Uterus (tissue), 4 donors: ENCODE measurements around the gene PPBP. TPM values are rescaled to one million over a fixed set of nuclear protein-coding genes. Genes with fewer than 3 reads are reported as not detected.
"Not testable (repeated sequence)": the region's sequence is repeated elsewhere in the genome, so short reads cannot be mapped to it uniquely, and the experiment has no call there.

ENCODE experiments used
- DNase-seq, 2 donors: peaks; one replicate each; pipeline ENCODE4 v3.0.0-alpha.2; 2019 to 2020
- H3K27ac ChIP-seq, 2 donors: fragments of 200-600 bp; sonication (generic); 1 replicate in 1 of 2; 2 replicates in 1 of 2; pipeline ENCODE4 v1.5.1; 2016 to 2018
- H3K27me3 ChIP-seq, 2 donors: fragments of 200-600 bp; sonication (generic); one replicate each; pipeline ENCODE4 v1.5.1; 2018 to 2019; ENCODE audit warnings: control low read depth in 1 of 2
- H3K36me3 ChIP-seq, 2 donors: fragments of 200-600 bp; sonication (generic); one replicate each; pipeline ENCODE4 v1.5.1; 2019; ENCODE audit warnings: control low read depth in 1 of 2
- H3K4me1 ChIP-seq, 2 donors: fragments of 200-600 bp; sonication (generic); one replicate each; pipeline ENCODE4 v1.5.1; 2018 to 2019; ENCODE audit warnings: control low read depth in 1 of 2
- H3K4me3 ChIP-seq, 2 donors: fragments of 200-600 bp; sonication (generic); 1 replicate in 1 of 2; 2 replicates in 1 of 2; pipeline ENCODE4 v1.5.1; 2018 to 2019; ENCODE audit warnings: mild to moderate bottlenecking in 1 of 2
- H3K9me3 ChIP-seq, 2 donors: fragments of 200-600 bp; sonication (generic); one replicate each; pipeline ENCODE4 v1.5.1; 2019; ENCODE audit warnings: control low read depth in 1 of 2
- CTCF ChIP-seq, 4 experiments: fragments of 200-600 bp in 2 of 4; fragments of 450-650 bp in 2 of 4; sonication (generic) in 2 of 4; IDR thresholded peaks; one replicate each; pipeline ENCODE4 v1.5.1; 2016 to 2019; ENCODE audit warnings: antibody characterized with exemption in 4 of 4, mild to moderate bottlenecking in 2 of 4, moderate library complexity in 1 of 4
- POLR2A ChIP-seq, 2 donors: fragments of 450-650 bp; IDR thresholded peaks; one replicate each; pipeline ENCODE4 v1.6.1; 2016; ENCODE audit warnings: antibody characterized with exemption in 2 of 2, mild to moderate bottlenecking in 1 of 2, moderate library complexity in 1 of 2
- intact Hi-C: fragments of 100-400 bp; cut with DNase I; formaldehyde crosslinking; loops from one replicate; pipeline ENCODE4 v1.15.1; 2023; ENCODE audit warnings: low total_unique reads
- total RNA-seq, 4 donors: library from RNA; depleted of rRNA in 3 of 4; stranded (reverse); fragments of >200 nt in 3 of 4; gene quantifications; one replicate each; pipeline versions ENCODE4 v1.1.0 to v1.2.4, GENCODE V29; 2014 to 2023
- donor health status: DM: yes; HTN: yes; CAD: no.

PPBP gene
- total RNA-seq, 4 donors from 2014 or later: 2.5 to 27.9 TPM; not detected in 2

GRCh38 chr4:73989031-73989430, 1.0 kb upstream of the PPBP start:
- H3K27ac ChIP-seq: no peak overlapping the region
- H3K4me3 ChIP-seq: no peak overlapping the region
- intact Hi-C loops: no loop called here
- no peak for TF ChIP-seq CTCF (IDR thresholded peaks at IDR 0.05)
- no peak for TF ChIP-seq POLR2A (IDR thresholded peaks at IDR 0.05)
- H3K27me3 ChIP-seq: no peaks in the 10 kb centered on the region
- DNase-seq: no peak
- H3K36me3 ChIP-seq: no peaks in the 10 kb centered on the region
- H3K4me1 ChIP-seq: no peaks in the 10 kb centered on the region
- H3K9me3 ChIP-seq: no peaks in the 10 kb centered on the region

GRCh38 chr4:73985528-73985852, 2.5 kb downstream of the PPBP start:
- Histone ChIP-seq H3K4me1 (no peaks in the 10 kb centered on the region), H3K9me3 (no peaks in the 10 kb centered on the region), H3K36me3 (no peaks in the 10 kb centered on the region), H3K27me3 (no peaks in the 10 kb centered on the region), H3K4me3 (no peak overlapping the region), H3K27ac (no peak overlapping the region)
- intact Hi-C loops: no loop called here
- DNase-seq: no peak
- TF ChIP-seq POLR2A (IDR thresholded peaks at IDR 0.05): no peak

- TF ChIP-seq POLR2A (IDR thresholded peaks at IDR 0.05): no peak
- no peak for TF ChIP-seq CTCF (IDR thresholded peaks at IDR 0.05)
- no peaks in the 10 kb centered on the region for H3K4me1 ChIP-seq
- no peak overlapping the region for H3K4me3 ChIP-seq
- H3K27me3 ChIP-seq: no peaks in the 10 kb centered on the region
- H3K9me3 ChIP-seq: no peaks in the 10 kb centered on the region
- no peak for DNase-seq
- H3K36me3 ChIP-seq: no peaks in the 10 kb centered on the region
- H3K27ac ChIP-seq: no peak overlapping the region
- intact Hi-C loops: no loop called here
These were observed 3.1 kb downstream of the PPBP start for GRCh38 chr4:73984736-73985527.

GRCh38 chr4:73981175-73981574, 6.8 kb downstream of the PPBP start:
- H3K4me3 ChIP-seq, H3K36me3 ChIP-seq, H3K4me1 ChIP-seq, H3K9me3 ChIP-seq, intact Hi-C loops, DNase-seq, H3K27me3 ChIP-seq, H3K27ac ChIP-seq: not testable (repeated sequence)

GRCh38 chr4:73979407-73979957, 8.5 kb downstream of the PPBP start:
- Histone ChIP-seq H3K4me1 (no peaks in the 10 kb centered on the region), H3K36me3 (no peaks in the 10 kb centered on the region), H3K4me3 (no peak overlapping the region), H3K27ac (no peak overlapping the region), H3K27me3 (no peaks in the 10 kb centered on the region), H3K9me3 (no peaks in the 10 kb centered on the region)
- intact Hi-C loops: no loop called here
- no peak for DNase-seq
- no peak for TF ChIP-seq CTCF (IDR thresholded peaks at IDR 0.05)
- no peak for TF ChIP-seq POLR2A (IDR thresholded peaks at IDR 0.05)

- H3K4me3 ChIP-seq: no peak overlapping the region
- no peak for DNase-seq
- H3K4me1 ChIP-seq: no peaks in the 10 kb centered on the region
- H3K27ac ChIP-seq: no peak overlapping the region
- TF ChIP-seq CTCF (IDR thresholded peaks at IDR 0.05): no peak
- no peak for TF ChIP-seq POLR2A (IDR thresholded peaks at IDR 0.05)
- H3K9me3 ChIP-seq: no peaks in the 10 kb centered on the region
- H3K27me3 ChIP-seq: no peaks in the 10 kb centered on the region
- no peaks in the 10 kb centered on the region for H3K36me3 ChIP-seq
- intact Hi-C loops: no loop called here
These were observed 9.1 kb downstream of the PPBP start for GRCh38 chr4:73978886-73979285.
